Lung (tissue), 12 donors: ENCODE data around the gene PRADC1. TPM values are rescaled to one million over a fixed set of nuclear protein-coding genes. Genes with fewer than 3 reads are reported as not detected.

Experiments used
- ATAC-seq: fragments of 200-7000 bp; cut with Tn5 transposase; one replicate; pipeline ENCODE4 v1.9.1; 2020; ENCODE audit warnings: moderate number of reproducible peaks; ENCODE audit not compliant: insufficient read depth, low FRiP score
- DNase-seq, 3 donors: peaks; one replicate each; pipeline ENCODE4 v3.0.0-alpha.2; 2013 to 2017
- H3K27ac ChIP-seq, 2 donors: one replicate each; pipeline ENCODE4 v1.5.1; 2013; ENCODE audit warnings: mild to moderate bottlenecking in 2 of 2, moderate library complexity in 2 of 2, control low read depth in 1 of 2, inconsistent platforms in 1 of 2, low read depth in 1 of 2, low read length in 1 of 2
- H3K27me3 ChIP-seq, 3 donors: one replicate each; pipeline ENCODE4 v1.5.1; 2013; ENCODE audit warnings: low read length in 2 of 3; ENCODE audit not compliant: control insufficient read depth in 3 of 3, insufficient read depth in 3 of 3
- H3K36me3 ChIP-seq, 4 donors: one replicate each; pipeline ENCODE4 v1.5.1; 2013; ENCODE audit warnings: low read length in 4 of 4, mild to moderate bottlenecking in 1 of 4, moderate library complexity in 1 of 4; ENCODE audit not compliant: control insufficient read depth in 4 of 4, insufficient read depth in 4 of 4
- H3K4me1 ChIP-seq, 5 donors: one replicate each; pipeline ENCODE4 v1.5.1; 2013; ENCODE audit warnings: low read length in 5 of 5, mild to moderate bottlenecking in 2 of 5, moderate library complexity in 1 of 5; ENCODE audit not compliant: control insufficient read depth in 5 of 5, insufficient read depth in 5 of 5
- H3K4me3 ChIP-seq: one replicate; pipeline ENCODE4 v1.5.1; 2013; ENCODE audit warnings: mild to moderate bottlenecking, control low read depth, moderate library complexity
- H3K9ac ChIP-seq, 2 donors: one replicate each; pipeline ENCODE4 v1.5.1; 2013; ENCODE audit warnings: low read length in 2 of 2, control low read depth in 1 of 2; ENCODE audit not compliant: insufficient read depth in 1 of 2
- H3K9me3 ChIP-seq, 4 donors: one replicate each; pipeline ENCODE4 v1.5.1; 2013; ENCODE audit warnings: low read length in 3 of 4, mild to moderate bottlenecking in 1 of 4, moderate library complexity in 1 of 4; ENCODE audit not compliant: control insufficient read depth in 4 of 4, insufficient read depth in 3 of 4
- CTCF ChIP-seq: IDR thresholded peaks from 2 replicates; pipeline ENCODE4 v1.5.1; 2012; ENCODE audit warnings: mild to moderate bottlenecking; ENCODE audit errors: control extremely low read depth, extremely low read depth
- WGBS, 2 donors: extraction: QIAGEN DNeasy Blood & Tissue Kit; methylation state at CpG; one replicate each; pipeline ENCODE4 v1.1.7; 2013; 5-methylcytosine and 5-hydroxymethylcytosine counted together
- polyA plus RNA-seq, 2 donors: library from polyadenylated mRNA; stranded (reverse); fragments of 200-250 nt; gene quantifications; one replicate each; pipeline ENCODE4 v1.2.1, GENCODE V29; 2013
- total RNA-seq, 2 donors: library from RNA; depleted of rRNA in 1 of 2; stranded (reverse); fragments of >200 nt in 1 of 2; gene quantifications; one replicate each; pipeline ENCODE4 v1.2.1, GENCODE V29; 2014 to 2021
- donor health status: control.
- donor health status: control.
- donor health status: Bipolar disorder and iron deficiency.
- donor health status: healthy.
- donor health status: DM: yes; HTN: yes; CAD: no.

Gene PRADC1
- total and polyA plus RNA-seq, 4 donors = 4.4 to 20.7 (median 18.7) TPM

GRCh38 chr2:73227086-73227485 is 6.0 kb downstream of the PRADC1 start:
- H3K9ac ChIP-seq = no peak overlapping the region
- H3K36me3 ChIP-seq = peaks cover 3 to 56% (median 26%) of the 10 kb centered on the region in 4 donors
- no peaks in the 10 kb centered on the region for H3K27me3 ChIP-seq
- WGBS, 2 donors = 86 to 89% methylated on average over 3 of the region's 3 CpGs
- DNase-seq = no peak
- H3K4me3 ChIP-seq = no peak overlapping the region
- no peak for TF ChIP-seq CTCF
- no peak overlapping the region for H3K27ac ChIP-seq
- H3K9me3 ChIP-seq = no peaks in the 10 kb centered on the region
- H3K4me1 ChIP-seq = peaks cover 0 to 6% (median 0%) of the 10 kb centered on the region in 5 donors
- no peak for ATAC-seq

DNA sequence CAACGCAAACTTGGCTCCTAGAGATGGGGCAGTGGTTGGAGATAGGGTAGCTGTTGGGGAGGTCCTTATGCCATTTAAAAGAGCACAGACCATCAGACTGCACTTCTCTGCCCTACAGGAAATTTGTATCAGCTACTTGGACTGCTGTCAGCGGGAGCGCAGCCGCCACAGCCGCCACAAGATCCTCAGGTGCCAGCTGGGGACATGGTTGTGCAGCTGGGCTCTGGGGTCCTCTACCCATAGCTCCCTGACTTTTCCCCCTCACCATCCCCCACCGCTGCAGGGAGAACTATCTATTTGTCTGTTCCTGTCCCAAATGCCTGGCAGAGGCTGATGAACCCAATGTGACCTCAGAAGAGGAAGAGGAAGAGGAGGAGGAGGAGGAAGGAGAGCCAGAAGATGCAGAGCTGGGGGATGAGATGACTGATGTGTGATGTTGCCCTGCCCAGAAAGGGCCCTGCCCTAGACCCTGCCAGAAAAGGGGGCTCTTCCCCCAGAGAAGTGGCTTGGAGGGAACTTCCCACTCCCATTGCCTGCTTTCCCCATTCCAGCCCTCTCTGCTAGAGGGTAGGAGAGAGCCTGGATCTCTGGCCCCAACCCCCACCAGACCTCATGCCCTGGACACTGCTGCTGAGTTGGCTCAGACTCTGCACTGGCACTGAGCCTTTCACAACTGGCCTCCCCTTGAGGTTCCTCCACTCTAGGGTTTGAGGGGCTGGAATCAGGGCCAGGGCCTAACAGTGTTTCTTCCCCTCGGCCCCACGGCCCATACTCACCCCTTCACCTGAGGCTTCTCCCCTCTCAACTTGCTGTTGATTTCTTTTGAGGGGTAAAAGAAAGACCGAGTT is 7.3 kb downstream of the PRADC1 start:
- TF ChIP-seq CTCF = no peak
- no peak overlapping the region for H3K4me3 ChIP-seq
- H3K27ac ChIP-seq = no peak overlapping the region
- 56 to 68% methylated on average over 9 of the region's 9 CpGs for WGBS, 2 donors
- no peak for DNase-seq
- H3K27me3 ChIP-seq = no peaks in the 10 kb centered on the region
- H3K9me3 ChIP-seq = no peaks in the 10 kb centered on the region
- ATAC-seq = no peak
- H3K4me1 ChIP-seq = peaks cover 0 to 6% (median 0%) of the 10 kb centered on the region in 5 donors
- peaks cover 7 to 64% (median 34%) of the 10 kb centered on the region in 4 donors for H3K36me3 ChIP-seq
- H3K9ac ChIP-seq = no peak overlapping the region

DNA sequence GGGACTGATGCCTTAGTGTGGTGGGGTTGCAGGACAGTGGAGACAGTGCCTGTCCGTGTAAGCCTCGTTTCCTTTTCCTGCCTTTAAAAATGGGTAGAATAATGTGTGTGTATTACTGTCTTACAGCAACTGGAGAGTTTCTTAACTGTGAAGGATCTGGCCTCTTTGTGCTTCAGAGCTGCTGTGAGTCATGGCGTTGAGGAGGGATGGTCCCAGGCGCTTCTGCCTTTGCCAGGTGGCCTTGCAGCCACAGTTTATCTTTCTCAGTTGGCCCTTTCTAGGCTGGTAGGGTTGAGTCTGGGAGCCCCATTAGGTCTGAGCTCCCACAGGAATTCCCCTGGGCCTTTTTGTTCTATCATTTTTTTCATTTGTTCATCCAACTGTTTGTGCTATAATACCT is 9.2 kb downstream of the PRADC1 start:
- 90 to 93% methylated on average over 4 of the region's 4 CpGs for WGBS, 2 donors
- no peak overlapping the region for H3K4me3 ChIP-seq
- no peak overlapping the region for H3K27ac ChIP-seq
- no peak overlapping the region for H3K9ac ChIP-seq
- peaks cover 7 to 67% (median 30%) of the 10 kb centered on the region in 4 donors for H3K36me3 ChIP-seq
- DNase-seq (no peak), ATAC-seq (no peak)
- H3K27me3 ChIP-seq = no peaks in the 10 kb centered on the region
- H3K4me1 ChIP-seq = peaks cover 0 to 6% (median 0%) of the 10 kb centered on the region in 5 donors
- H3K9me3 ChIP-seq = no peaks in the 10 kb centered on the region
- no peak for TF ChIP-seq CTCF

- no peak for TF ChIP-seq CTCF
- H3K36me3 ChIP-seq = peaks cover 4 to 26% (median 22%) of the 10 kb centered on the region in 4 donors
Observed at GRCh38 chr2:73218298-73218697, 14.7 kb downstream of the PRADC1 start.

More at GRCh38 chr2:73218298-73218697, 14.7 kb downstream of the PRADC1 start:
- ATAC-seq = no peak
- Histone ChIP-seq H3K9ac (no peak overlapping the region), H3K4me3 (no peak overlapping the region), H3K9me3 (no peaks in the 10 kb centered on the region), H3K4me1 (peaks cover 0 to 8% (median 0%) of the 10 kb centered on the region in 5 donors), H3K27me3 (no peaks in the 10 kb centered on the region), H3K27ac (no peak overlapping the region)
- peak in 1 of 3 donors; percentile 4 for DNase-seq
